ENCODE results near the gene SPO11. TPM values are rescaled to one million over a fixed set of nuclear protein-coding genes. Genes with fewer than 3 reads are reported as not detected.

SPO11 gene
- total and polyA plus RNA-seq, 2 experiments from 2014 or later, result not detected

- Histone ChIP-seq H3K27ac (ENCODE audit: low read depth) (no peak overlapping the region), H3K36me3 (ENCODE audit: insufficient read depth) (no peaks in the 10 kb centered on the region), H3K4me2 (no peak overlapping the region), H3K79me2 (replicated peaks; ENCODE audit: insufficient read depth) (no peaks in the 10 kb centered on the region), H3K9me2 (ENCODE audit: insufficient read depth) (no peaks in the 10 kb centered on the region), H2AFZ (no peak overlapping the region), H3K27me3 (ENCODE audit: insufficient read depth) (no peaks in the 10 kb centered on the region), H3K4me3 (no peak overlapping the region), H3F3A (replicated peaks; ENCODE audit: low read depth) (no peaks in the 10 kb centered on the region), H4K20me1 (replicated peaks; ENCODE audit: insufficient read depth) (no peaks in the 10 kb centered on the region), H3K4me1 (ENCODE audit: insufficient read depth) (no peaks in the 10 kb centered on the region)
- Mint-ChIP-seq H3K9me3 (no peaks in the 10 kb centered on the region), H3K36me3 (ENCODE audit: low read depth) (no peaks in the 10 kb centered on the region), H3K27me3 (ENCODE audit: insufficient read depth, low read depth, poor library complexity) (peaks cover 7% of the 10 kb centered on the region), H3K27ac (no peak overlapping the region), H3K4me3 (no peak overlapping the region), H3K4me1 (no peaks in the 10 kb centered on the region)
- DNase-seq (ENCODE audit: low spot score) (no peak), ATAC-seq (no peak)
- TF ChIP-seq EZH2 (IDR thresholded peaks at IDR 0.05; ENCODE audit: low read depth, unreplicated experiment), result no peak
- no peak for TF ChIP-seq STAT1 (IDR thresholded peaks at IDR 0.05; ENCODE audit: unreplicated experiment)
- no peak for TF ChIP-seq NANOG (IDR thresholded peaks at IDR 0.05; ENCODE audit: borderline replicate concordance)
- no peak for TF ChIP-seq POLR2AphosphoS5 (IDR thresholded peaks at IDR 0.05; ENCODE audit: low read depth)
- no peak for TF ChIP-seq JUNB (IDR thresholded peaks at IDR 0.05; ENCODE audit: unreplicated experiment)
- TF ChIP-seq ZNF114 (CRISPR knock-in tag; IDR thresholded peaks at IDR 0.05), result no peak
- no peak for TF ChIP-seq REST (IDR thresholded peaks at IDR 0.05; ENCODE audit: unreplicated experiment)
- TF ChIP-seq EZH2phosphoT487 (IDR thresholded peaks at IDR 0.05; ENCODE audit: unreplicated experiment), result no peak
- no peak for TF ChIP-seq CTCF (conservative IDR thresholded peaks at IDR 0.05; ENCODE audit: low read depth in 2 of 2)
- no peak for TF ChIP-seq ZNF331 (CRISPR knock-in tag; IDR thresholded peaks at IDR 0.05; ENCODE audit: low read depth)
- TF ChIP-seq, protein P1, sequence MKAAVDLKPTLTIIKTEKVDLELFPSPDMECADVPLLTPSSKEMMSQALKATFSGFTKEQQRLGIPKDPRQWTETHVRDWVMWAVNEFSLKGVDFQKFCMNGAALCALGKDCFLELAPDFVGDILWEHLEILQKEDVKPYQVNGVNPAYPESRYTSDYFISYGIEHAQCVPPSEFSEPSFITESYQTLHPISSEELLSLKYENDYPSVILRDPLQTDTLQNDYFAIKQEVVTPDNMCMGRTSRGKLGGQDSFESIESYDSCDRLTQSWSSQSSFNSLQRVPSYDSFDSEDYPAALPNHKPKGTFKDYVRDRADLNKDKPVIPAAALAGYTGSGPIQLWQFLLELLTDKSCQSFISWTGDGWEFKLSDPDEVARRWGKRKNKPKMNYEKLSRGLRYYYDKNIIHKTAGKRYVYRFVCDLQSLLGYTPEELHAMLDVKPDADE (IDR thresholded peaks at IDR 0.05), result no peak
- no peak for TF ChIP-seq ZNF462 (CRISPR knock-in tag; IDR thresholded peaks at IDR 0.05)
- no peak for TF ChIP-seq CREB1 (CRISPR knock-in tag; IDR thresholded peaks at IDR 0.05; ENCODE audit: low read depth)
Observed at GRCh38 chr20:57309544-57310115, 20.0 kb upstream of the SPO11 start.

Data from GM23338 (cell line).